Limb (tissue), 2 donors: Measurements from ENCODE around the gene RAB33B.
"Not testable (repeated sequence)": the region's sequence is repeated elsewhere in the genome, so short reads cannot be mapped to it uniquely, and the experiment has no call there.

ENCODE experiments used
- DNase-seq, 2 donors: peaks; one replicate each; pipeline ENCODE4 v3.0.0-alpha.2; 2016; ENCODE audit errors: extremely low spot score in 2 of 2

Gene RAB33B

DNA sequence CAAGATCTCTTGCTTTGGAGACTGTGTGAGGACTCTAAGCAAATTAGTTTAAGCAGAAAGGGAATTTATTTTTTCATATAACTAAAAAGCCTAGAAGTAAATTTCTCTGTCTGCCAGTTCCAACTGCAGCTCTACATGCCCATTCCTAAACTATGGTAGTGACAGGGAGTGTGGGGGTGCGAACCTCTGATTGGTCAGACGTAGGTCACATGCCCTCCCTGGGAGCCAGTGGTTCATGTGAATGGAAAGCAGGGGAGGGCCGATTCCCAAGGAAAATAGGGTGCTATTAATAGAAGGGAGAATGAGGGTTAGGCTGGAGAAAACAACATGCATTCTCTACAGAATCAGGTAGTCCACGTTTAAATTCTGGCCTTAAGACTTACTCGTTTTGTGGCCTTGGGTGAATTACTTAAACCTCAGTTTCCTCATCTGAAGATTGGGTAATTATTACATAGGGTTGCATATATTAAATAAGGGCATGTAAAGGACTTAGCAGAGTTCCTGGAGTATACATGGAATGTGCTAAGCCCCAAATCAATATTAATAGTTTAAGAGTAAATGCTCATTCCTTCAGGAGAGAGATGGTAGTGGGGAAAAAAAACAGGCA lies 7.2 kb downstream of the RAB33B start:
- DNase-seq = no peak

GRCh38 chr4:139464512-139464911 lies 10.6 kb downstream of the RAB33B start:
- DNase-seq = not testable (repeated sequence)

DNA sequence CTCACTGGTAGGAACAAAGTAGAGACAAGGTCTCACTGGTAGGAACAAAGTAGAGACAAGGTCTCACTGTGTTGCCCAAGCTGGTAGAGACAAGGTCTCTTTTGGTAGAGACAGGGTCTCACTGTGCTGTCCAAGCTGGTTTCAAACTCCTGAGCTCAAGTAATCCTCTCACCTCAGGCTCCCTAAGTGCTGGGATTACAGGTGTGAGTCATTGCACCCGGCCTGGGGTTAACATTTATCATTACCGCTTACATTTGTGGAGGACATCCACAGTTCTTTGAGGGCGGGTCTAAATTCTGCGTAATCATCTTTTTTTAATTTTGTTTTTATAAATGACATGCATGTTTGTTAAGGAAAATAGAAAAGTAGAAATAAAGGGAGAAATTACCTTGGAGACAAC lies 12.0 kb downstream of the RAB33B start:
- no peak for DNase-seq

GRCh38 chr4:139468756-139469155 lies 14.8 kb downstream of the RAB33B start:
- not testable (repeated sequence) for DNase-seq

GRCh38 chr4:139469216-139469615 lies 15.3 kb downstream of the RAB33B start:
- DNase-seq = no peak

- DNase-seq = no peak
Observed at GRCh38 chr4:139469869-139470268, 15.9 kb downstream of the RAB33B start.

GRCh38 chr4:139470295-139470694 lies 16.4 kb downstream of the RAB33B start:
- no peak for DNase-seq

DNA sequence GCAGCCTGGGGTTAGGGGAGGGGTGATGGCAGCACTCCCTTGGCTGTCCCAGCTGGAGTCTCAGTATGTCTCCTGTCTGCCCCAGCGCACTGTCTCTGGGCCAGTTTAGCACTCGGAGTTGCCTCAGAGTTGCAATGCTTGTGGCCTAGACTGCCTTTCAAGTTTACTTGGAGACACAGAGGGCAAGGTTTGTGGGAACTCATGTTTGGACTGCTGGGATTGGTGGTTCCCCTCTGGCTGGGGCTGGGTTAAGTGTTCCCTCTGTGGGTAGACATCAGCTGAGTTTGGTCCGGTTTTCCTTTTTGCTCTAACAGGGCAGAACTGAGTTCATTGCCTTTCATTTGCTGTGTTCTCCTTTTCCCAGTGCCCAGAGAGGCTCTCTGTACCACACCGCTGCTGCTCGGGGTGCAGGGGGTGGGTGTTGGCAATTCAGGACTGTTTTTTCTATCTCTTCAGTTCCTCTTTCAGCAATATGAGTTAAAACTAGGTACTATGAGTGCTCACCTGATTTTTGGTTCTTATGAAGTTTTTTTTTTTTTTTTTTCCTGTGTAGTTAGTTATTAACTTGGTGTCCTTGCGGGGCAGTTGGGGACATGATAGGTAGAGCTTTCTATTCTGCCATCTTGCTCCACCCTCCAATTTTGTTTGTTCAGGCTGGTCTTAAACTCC lies 17.2 kb downstream of the RAB33B start:
- DNase-seq = no peak

DNA sequence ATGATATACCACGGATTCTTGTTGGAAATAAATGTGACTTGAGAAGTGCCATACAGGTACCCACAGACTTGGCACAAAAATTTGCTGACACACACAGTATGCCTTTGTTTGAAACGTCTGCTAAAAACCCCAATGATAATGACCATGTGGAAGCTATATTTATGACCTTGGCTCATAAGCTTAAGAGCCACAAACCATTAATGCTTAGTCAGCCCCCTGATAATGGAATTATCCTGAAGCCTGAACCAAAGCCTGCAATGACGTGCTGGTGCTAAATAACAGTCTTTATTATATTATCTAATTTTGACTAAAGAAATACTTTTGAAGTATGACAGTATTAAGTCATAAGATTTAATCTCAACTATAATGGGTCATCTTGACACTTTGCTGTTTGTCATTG lies 18.9 kb downstream of the RAB33B start:
- DNase-seq = no peak

DNA sequence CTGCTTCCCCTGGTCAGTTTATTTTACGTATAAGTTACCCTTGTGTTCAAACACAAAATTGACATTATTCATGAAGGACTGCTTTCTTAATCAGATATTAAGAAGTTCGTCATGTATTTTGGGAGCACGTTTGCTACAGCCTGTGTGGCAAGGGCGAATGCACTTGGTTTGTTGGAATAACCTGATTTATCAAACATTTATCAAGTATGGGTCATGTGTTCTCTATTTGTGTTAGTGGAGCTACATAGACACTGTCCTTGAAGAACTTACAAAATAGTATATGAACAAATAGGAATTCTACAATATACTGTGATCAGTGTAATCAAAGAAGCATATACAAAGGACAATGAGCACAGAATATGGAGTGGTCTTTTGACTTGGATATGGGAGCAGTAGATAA lies 22.4 kb downstream of the RAB33B start:
- no peak for DNase-seq

- no peak for DNase-seq
Observed at GRCh38 chr4:139481465-139481864, 27.5 kb downstream of the RAB33B start.

DNA sequence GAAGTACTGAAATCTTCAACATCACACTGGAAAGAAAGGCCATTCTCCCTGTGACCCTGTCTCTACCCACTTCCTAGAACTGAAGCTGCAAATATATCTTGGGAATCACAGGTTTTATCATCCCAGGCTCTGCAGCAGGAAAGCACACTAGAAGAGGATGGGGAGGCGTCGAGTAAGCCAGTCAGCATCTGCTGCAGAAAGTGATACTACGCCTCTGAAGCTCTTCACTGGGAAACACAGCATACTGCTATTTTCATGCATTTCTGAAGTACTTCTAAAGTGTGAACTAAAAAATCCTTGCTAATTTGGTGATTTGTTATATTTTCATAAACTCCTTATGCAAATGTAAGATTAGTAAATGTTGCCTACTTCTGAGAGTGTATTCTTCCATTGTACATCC lies 29.1 kb downstream of the RAB33B start:
- no peak for DNase-seq

DNA sequence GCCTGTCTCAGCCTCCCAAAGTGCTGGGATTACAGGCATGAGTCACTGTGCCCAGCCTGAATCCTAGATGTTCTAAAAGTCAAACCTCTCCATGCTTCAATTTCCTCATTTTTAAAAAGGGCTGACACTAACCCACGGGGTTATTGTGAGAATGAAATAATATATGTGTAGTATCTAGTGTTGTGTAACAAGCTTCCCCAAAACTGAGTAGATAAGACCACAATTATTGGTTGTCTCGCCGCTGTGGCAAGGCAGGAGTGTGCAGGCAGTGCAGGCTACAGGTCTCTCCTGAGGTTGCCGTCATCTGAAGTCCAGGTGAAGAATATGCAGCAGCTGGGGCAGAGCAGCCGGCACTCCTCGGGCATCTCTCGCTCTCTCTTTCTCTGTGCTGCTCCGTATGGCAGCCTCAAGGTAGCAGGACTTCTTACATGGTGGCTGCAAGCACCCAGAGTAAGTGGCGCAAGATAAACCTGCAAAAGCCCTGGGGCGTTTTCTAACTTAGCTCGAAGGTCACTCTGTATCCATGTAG lies 30.9 kb downstream of the RAB33B start:
- no peak for DNase-seq

DNA sequence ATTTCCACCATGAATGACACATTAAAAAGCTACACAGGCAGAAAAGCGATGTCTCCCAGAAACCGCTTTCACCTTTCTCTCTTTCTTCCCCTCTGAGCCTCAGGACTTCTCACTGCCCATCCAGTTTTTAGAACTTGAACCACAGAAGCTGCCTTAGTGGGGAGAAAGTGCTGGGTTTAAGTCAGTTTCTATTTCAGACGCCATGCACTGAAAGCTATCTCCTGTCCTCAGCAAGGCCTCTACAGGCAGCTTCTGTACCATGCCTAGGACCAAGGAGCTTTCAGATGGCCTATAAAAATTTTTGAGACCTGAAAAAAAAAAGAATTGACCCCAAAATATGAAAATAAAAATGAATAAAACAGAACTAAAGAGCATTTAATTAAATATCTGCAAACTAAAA lies 34.5 kb downstream of the RAB33B start:
- DNase-seq = no peak

DNA sequence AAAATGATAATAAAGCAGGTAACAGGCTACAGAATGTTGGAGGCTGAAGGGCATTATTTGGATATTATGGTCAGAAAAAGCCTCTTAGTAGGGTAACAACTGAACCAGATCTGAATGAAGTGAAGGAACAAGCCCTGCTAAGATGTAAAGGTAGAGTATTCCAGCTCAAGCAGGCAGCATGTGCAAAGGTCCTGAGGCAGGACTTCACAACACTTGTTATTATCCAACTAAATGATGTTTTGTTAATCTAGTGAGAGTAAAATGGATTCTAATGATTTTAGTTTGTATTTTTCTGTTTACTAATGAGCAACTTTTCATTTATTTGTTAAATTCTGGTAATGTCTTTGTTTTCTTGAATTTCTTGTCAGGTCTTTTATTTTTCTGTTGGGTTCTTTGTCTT lies 35.7 kb downstream of the RAB33B start:
- no peak for DNase-seq

DNA sequence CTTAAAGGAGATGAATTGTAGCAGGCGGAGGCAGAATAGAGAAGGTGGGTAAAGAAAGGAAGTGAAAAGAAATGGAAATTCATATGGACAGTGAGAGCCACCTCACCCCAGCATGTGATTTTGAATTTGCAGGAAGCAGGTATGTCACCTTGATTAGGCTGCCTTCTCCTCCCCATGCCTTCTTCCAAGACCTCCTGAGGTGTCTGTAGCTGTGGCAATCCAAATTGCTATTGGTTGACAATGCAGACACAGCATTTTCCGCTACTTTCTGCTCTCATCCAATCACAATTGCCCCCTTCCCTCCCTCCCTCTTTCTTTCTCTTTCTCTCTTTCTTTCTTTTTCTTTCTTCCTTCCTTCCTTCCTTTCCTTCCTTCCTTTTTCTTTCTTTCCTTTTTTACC lies 38.5 kb downstream of the RAB33B start:
- no peak for DNase-seq

- no peak for DNase-seq
Observed at GRCh38 chr4:139493176-139493575, 39.3 kb downstream of the RAB33B start.

DNA sequence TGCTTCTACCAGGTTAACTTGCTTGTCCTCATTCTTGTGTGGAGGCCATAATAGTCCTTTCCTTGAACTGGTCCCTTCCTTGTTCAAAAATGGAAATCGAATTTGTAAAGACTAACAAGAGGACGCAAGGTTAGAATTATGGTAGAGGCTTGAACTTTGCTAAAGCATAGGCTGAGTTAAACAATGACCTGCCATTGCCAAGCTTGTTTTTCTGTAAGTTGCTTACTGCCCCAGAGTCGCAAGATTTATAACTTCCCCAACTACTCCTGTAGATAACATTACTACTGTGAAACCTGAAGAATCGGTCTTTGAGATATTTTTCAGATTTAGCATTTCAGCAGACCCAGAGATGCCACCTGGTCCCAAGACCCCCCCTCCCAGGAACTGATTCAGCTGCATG lies 45.3 kb downstream of the RAB33B start:
- no peak for DNase-seq

DNA sequence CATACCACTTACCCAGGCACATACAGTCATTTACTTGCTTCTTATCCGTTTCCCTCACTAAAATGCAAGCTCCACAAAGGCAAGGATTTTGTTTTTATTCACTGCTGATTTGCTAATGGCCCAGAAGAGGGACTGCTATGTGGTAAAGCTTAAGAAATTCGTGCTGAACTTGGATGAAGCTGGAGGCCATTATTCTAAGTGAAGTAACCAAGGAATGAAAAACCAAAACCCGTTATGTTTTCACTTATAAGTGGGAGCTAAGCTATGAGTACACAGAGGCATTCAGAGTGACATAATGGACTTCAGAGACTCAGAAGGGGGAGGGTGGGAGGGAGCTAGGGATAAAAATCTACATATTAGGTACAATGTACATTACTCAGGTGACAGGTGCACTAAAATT lies 47.2 kb downstream of the RAB33B start:
- no peak for DNase-seq

- DNase-seq = no peak
Observed at GRCh38 chr4:139501527-139501926, 47.6 kb downstream of the RAB33B start.

GRCh38 chr4:139501927-139502899 lies 48.3 kb downstream of the RAB33B start:
- DNase-seq = no peak

DNA sequence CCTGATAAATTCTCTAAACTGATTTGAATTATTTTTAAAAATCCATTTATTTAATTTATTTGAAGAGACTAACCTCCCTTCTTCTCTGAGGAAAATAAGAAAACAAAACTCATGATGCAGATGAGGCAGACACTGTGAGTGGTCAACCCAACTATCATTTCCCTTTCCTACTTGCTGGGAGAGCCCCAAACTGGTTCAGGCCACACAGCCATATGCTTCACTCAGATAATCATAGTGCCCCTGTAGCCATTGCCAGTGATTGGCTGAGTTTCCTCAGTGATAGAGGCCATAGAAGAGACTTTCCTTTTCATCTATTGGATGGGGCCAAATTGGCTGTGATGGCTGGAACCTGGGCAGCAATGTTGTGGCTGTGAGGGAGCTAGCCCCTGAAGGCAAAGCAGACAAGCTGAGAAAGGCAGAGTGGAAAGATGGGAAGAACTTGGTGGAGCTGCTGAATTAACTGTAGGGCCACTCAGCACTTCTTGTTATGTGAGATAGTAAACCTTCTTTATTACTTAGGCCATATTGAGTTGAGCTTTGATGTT lies 49.8 kb downstream of the RAB33B start:
- no peak for DNase-seq
